HepG2 (cell line): ENCODE results near the gene PPP1R7. TPM values are rescaled to one million over a fixed set of nuclear protein-coding genes. Genes with fewer than 3 reads are reported as not detected.

Experiments
- ATF7-NPFF ChIP-seq: sonication (generic); formaldehyde crosslinking; IDR thresholded peaks from 2 replicates; pipeline ENCODE4 v1.8.1; 2023; ENCODE audit warnings: mild to moderate bottlenecking, low read depth, missing genetic modification reagents, moderate library complexity
- BRD4 ChIP-seq: sonication (generic); formaldehyde crosslinking; IDR thresholded peaks from 2 replicates; pipeline ENCODE4 v1.4.0; 2020; ENCODE audit warnings: missing genetic modification reagents
- KDM2A ChIP-seq: sonication (generic); formaldehyde crosslinking; IDR thresholded peaks from 2 replicates; pipeline ENCODE4 v1.4.0; 2020; ENCODE audit warnings: low read depth, missing genetic modification reagents, borderline replicate concordance
- MEF2D ChIP-seq: sonication (generic); formaldehyde crosslinking; IDR thresholded peaks from 2 replicates; pipeline ENCODE4 v1.5.1; 2020; ENCODE audit warnings: mild to moderate bottlenecking, missing genetic modification reagents
- MIER2 ChIP-seq: IDR thresholded peaks from 2 replicates; pipeline ENCODE4 v1.6.1; 2016; ENCODE audit warnings: missing biosample characterization, missing genetic modification reagents
- MXD4 ChIP-seq: IDR thresholded peaks from 2 replicates; pipeline ENCODE4 v1.6.1; 2016; ENCODE audit warnings: mild to moderate bottlenecking, missing biosample characterization, missing genetic modification reagents
- MYC ChIP-seq: sonication (generic); formaldehyde crosslinking; IDR thresholded peaks from 2 replicates; pipeline ENCODE4 v1.9.0; 2021; ENCODE audit warnings: missing genetic modification reagents, borderline replicate concordance
- RBM39 ChIP-seq: fragments of 200-400 bp; formaldehyde crosslinking; IDR thresholded peaks from one replicate; pipeline ENCODE4 v1.6.1; 2018; ENCODE audit warnings: antibody characterized with exemption, mild to moderate bottlenecking, low read depth, low read length; ENCODE audit not compliant: poor library complexity, severe bottlenecking
- RXRA ChIP-seq: sonication (generic); formaldehyde crosslinking; IDR thresholded peaks from 2 replicates; pipeline ENCODE4 v1.5.1; 2020; ENCODE audit warnings: missing genetic modification reagents
- SALL2 ChIP-seq: sonication (generic); formaldehyde crosslinking; IDR thresholded peaks from 2 replicates; pipeline ENCODE4 v1.8.1; 2023; ENCODE audit warnings: mild to moderate bottlenecking, missing genetic modification reagents, inconsistent platforms
- SMAD1 ChIP-seq: sonication (generic); formaldehyde crosslinking; IDR thresholded peaks from 2 replicates; pipeline ENCODE4 v1.4.0; 2020; ENCODE audit warnings: missing genetic modification reagents, low read depth, mild to moderate bottlenecking, borderline replicate concordance
- SMAD3 ChIP-seq: sonication (generic); formaldehyde crosslinking; IDR thresholded peaks from 2 replicates; pipeline ENCODE4 v1.4.0; 2020; ENCODE audit warnings: missing genetic modification reagents
- SMYD3 ChIP-seq: sonication (generic); formaldehyde crosslinking; IDR thresholded peaks from 2 replicates; pipeline ENCODE4 v1.8.1; 2023; ENCODE audit warnings: mild to moderate bottlenecking, missing genetic modification reagents
- TAF1 ChIP-seq: sonication (generic); formaldehyde crosslinking; IDR thresholded peaks from 2 replicates; pipeline ENCODE4 v1.4.0; 2020; ENCODE audit warnings: missing genetic modification reagents
- ZNF337 ChIP-seq: sonication (generic); formaldehyde crosslinking; IDR thresholded peaks from 2 replicates; pipeline ENCODE4 v1.5.1; 2020; ENCODE audit warnings: missing genetic modification reagents, low read depth, mild to moderate bottlenecking, borderline replicate concordance
- ZNF34 ChIP-seq: sonication (generic); formaldehyde crosslinking; IDR thresholded peaks from 2 replicates; pipeline ENCODE4 v1.4.0; 2020; ENCODE audit warnings: mild to moderate bottlenecking, missing genetic modification reagents, borderline replicate concordance
- ZNF451 ChIP-seq: sonication (generic); formaldehyde crosslinking; IDR thresholded peaks from 2 replicates; pipeline ENCODE4 v1.5.0; 2020; ENCODE audit warnings: mild to moderate bottlenecking, missing genetic modification reagents
- ZNF549 ChIP-seq: sonication (generic); formaldehyde crosslinking; IDR thresholded peaks from 2 replicates; pipeline ENCODE4 v1.5.0; 2020; ENCODE audit warnings: missing genetic modification reagents
- ZNF563 ChIP-seq: sonication (generic); formaldehyde crosslinking; IDR thresholded peaks from 2 replicates; pipeline ENCODE4 v1.8.0; 2022; ENCODE audit warnings: mild to moderate bottlenecking, moderate library complexity, missing genetic modification reagents
- ZNF607 ChIP-seq: sonication (generic); formaldehyde crosslinking; IDR thresholded peaks from 2 replicates; pipeline ENCODE4 v1.5.1; 2020; ENCODE audit warnings: missing genetic modification reagents, mild to moderate bottlenecking, borderline replicate concordance
- ZNF709 ChIP-seq: sonication (generic); formaldehyde crosslinking; IDR thresholded peaks from 2 replicates; pipeline ENCODE4 v1.5.0; 2020; ENCODE audit warnings: mild to moderate bottlenecking, missing genetic modification reagents
- ZNF749 ChIP-seq: sonication (generic); formaldehyde crosslinking; IDR thresholded peaks from 2 replicates; pipeline ENCODE4 v1.8.0; 2022; ENCODE audit warnings: mild to moderate bottlenecking, missing genetic modification reagents, moderate library complexity, borderline replicate concordance
- polyA plus RNA-seq, 8 experiments: library from polyadenylated mRNA; depleted of rRNA in 3 of 8; stranded (reverse) in 7 of 8; unstranded in 1 of 8; fragments of >200 nt; fragmentation: Illumina TruSeq in 4 of 8; extraction: Trizol in 4 of 8; gene quantifications; 2 replicates each; pipeline versions ENCODE4 v1.2.1 to v1.2.3, GENCODE V29; 2011 to 2016; ENCODE audit warnings: low read depth in 4 of 8, missing spikeins in 1 of 8, mixed read lengths in 1 of 8; ENCODE audit not compliant: insufficient read depth in 1 of 8
- total RNA-seq, 5 experiments: library from RNA; depleted of rRNA; stranded (reverse); fragments of >200 nt; fragmentation: Illumina TruSeq; extraction: Trizol; gene quantifications; 2 replicates each; pipeline ENCODE4 v1.2.3, GENCODE V29; 2016; ENCODE audit warnings: low read depth in 1 of 5
- TF ChIP-seq, protein P1 (sequence below): sonication (generic); formaldehyde crosslinking; IDR thresholded peaks from 2 replicates; pipeline ENCODE4 v1.8.1; 2023; ENCODE audit warnings: mild to moderate bottlenecking, inconsistent platforms, moderate library complexity, missing genetic modification reagents, borderline replicate concordance
- TF ChIP-seq, protein P2 (sequence below): sonication (generic); formaldehyde crosslinking; IDR thresholded peaks from 2 replicates; pipeline ENCODE4 v1.4.0; 2020; ENCODE audit warnings: missing genetic modification reagents
- TF ChIP-seq, protein P3 (sequence below): sonication (generic); formaldehyde crosslinking; IDR thresholded peaks from 2 replicates; pipeline ENCODE4 v1.8.0; 2022; ENCODE audit warnings: mild to moderate bottlenecking, missing genetic modification reagents; ENCODE audit not compliant: insufficient replicate concordance

PPP1R7 gene
- total and polyA plus RNA-seq, 2 of the 13 experiments (the other 11 are each of a cell fraction or from before 2014, with no cell fraction given): 33.3 to 67.9 TPM

DNA sequence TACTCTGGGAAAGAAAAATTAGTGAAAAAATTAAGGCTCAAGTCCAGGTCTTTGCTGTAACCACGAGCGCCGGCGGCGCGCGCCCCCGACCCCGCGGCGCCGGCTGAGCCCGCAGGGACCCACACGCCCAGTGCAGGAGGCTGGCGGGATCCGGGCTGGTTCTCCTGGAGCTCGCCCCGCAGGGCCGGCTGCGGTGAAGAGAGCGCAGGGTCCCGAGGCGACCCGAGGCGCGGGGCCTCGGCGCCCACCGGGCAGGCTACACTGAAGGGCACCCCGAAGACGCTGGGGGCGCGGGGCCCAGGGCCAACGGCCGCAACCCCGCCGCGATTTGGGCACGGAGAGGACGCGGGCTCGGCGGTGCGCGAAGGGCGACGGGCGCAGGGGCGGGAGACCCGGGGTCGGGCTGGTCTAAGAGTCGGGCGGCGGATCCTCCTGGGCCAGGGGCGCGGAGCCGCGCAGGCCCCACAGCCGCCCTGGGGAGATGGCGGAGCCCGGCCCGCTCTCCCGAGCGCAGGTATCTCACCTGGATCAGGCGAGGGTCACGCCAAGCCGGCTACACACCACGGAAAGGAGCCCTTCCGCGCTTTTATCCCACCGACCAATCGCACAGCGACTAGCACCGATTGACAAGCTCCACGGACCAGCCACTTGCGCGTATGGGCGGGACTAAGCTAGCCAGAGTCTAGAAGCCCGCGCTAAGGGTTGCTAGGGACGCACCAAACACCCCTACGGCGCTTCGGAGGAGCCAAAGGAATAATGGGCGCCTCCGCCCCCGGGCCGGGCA lies 1.2 kb upstream of the PPP1R7 start, which contains the start of gene PASK (continued):
- peak; percentile 94; the same call in 1 of the 2 replicates for TF ChIP-seq ZNF337 (CRISPR knock-in tag)
- TF ChIP-seq MIER2 (CRISPR knock-in tag): no peak
- TF ChIP-seq KDM2A (CRISPR knock-in tag): peak; percentile 58
- TF ChIP-seq ZNF549 (CRISPR knock-in tag): no peak
- no peak for TF ChIP-seq MEF2D (CRISPR knock-in tag)
- TF ChIP-seq ATF7-NPFF (CRISPR knock-in tag): peak; percentile 35; the same call in 1 of the 2 replicates
- peak; percentile 46; the same call in 1 of the 2 replicates for TF ChIP-seq MYC (CRISPR knock-in tag)
- TF ChIP-seq, protein P1, sequence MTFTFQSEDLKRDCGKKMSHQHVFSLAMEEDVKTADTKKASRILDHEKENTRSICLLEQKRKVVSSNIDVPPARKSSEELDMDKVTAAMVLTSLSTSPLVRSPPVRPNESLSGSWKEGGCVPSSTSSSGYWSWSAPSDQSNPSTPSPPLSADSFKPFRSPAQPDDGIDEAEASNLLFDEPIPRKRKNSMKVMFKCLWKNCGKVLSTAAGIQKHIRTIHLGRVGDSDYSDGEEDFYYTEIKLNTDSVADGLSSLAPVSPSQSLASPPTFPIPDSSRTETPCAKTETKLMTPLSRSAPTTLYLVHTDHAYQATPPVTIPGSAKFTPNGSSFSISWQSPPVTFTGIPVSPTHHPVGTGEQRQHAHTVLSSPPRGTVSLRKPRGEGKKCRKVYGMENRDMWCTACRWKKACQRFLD (CRISPR knock-in tag): 0 out of 2 replicates have a peak, but pooled peaks have one; percentile 64
- peak; percentile 14; the same call in 1 of the 2 replicates for TF ChIP-seq ZNF34 (CRISPR knock-in tag)
- peak; percentile 11 for TF ChIP-seq RBM39
- TF ChIP-seq ZNF607 (CRISPR knock-in tag): peak; percentile 42
- TF ChIP-seq ZNF709 (CRISPR knock-in tag): peak; percentile 68
- TF ChIP-seq SMYD3 (CRISPR knock-in tag): peak; percentile 65; the same call in 1 of the 2 replicates
- TF ChIP-seq TAF1 (CRISPR knock-in tag): 0 out of 2 replicates have a peak, but pooled peaks have one; percentile 9
- TF ChIP-seq BRD4: peak; percentile 36; the same call in 1 of the 2 replicates
- TF ChIP-seq, protein P2, sequence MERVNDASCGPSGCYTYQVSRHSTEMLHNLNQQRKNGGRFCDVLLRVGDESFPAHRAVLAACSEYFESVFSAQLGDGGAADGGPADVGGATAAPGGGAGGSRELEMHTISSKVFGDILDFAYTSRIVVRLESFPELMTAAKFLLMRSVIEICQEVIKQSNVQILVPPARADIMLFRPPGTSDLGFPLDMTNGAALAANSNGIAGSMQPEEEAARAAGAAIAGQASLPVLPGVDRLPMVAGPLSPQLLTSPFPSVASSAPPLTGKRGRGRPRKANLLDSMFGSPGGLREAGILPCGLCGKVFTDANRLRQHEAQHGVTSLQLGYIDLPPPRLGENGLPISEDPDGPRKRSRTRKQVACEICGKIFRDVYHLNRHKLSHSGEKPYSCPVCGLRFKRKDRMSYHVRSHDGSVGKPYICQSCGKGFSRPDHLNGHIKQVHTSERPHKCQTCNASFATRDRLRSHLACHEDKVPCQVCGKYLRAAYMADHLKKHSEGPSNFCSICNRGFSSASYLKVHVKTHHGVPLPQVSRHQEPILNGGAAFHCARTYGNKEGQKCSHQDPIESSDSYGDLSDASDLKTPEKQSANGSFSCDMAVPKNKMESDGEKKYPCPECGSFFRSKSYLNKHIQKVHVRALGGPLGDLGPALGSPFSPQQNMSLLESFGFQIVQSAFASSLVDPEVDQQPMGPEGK: 0 out of 2 replicates have a peak, but pooled peaks have one; percentile 9
- peak; percentile 52; the same call in 1 of the 2 replicates for TF ChIP-seq ZNF451 (CRISPR knock-in tag)
- 0 out of 2 replicates have a peak, but pooled peaks have one; percentile 43 for TF ChIP-seq SMAD1 (CRISPR knock-in tag)
- TF ChIP-seq SALL2: peak; percentile 83
- TF ChIP-seq ZNF749 (CRISPR knock-in tag): peak; percentile 87
- peak; percentile 48; the same call in 1 of the 2 replicates for TF ChIP-seq MXD4
- TF ChIP-seq ZNF563 (CRISPR knock-in tag): peak; percentile 58; the same call in 1 of the 2 replicates
- 0 out of 2 replicates have a peak, but pooled peaks have one; percentile 37 for TF ChIP-seq SMAD3
- TF ChIP-seq, protein P3, sequence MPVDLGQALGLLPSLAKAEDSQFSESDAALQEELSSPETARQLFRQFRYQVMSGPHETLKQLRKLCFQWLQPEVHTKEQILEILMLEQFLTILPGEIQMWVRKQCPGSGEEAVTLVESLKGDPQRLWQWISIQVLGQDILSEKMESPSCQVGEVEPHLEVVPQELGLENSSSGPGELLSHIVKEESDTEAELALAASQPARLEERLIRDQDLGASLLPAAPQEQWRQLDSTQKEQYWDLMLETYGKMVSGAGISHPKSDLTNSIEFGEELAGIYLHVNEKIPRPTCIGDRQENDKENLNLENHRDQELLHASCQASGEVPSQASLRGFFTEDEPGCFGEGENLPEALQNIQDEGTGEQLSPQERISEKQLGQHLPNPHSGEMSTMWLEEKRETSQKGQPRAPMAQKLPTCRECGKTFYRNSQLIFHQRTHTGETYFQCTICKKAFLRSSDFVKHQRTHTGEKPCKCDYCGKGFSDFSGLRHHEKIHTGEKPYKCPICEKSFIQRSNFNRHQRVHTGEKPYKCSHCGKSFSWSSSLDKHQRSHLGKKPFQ (CRISPR knock-in tag): peak; percentile 74
- TF ChIP-seq RXRA: peak; percentile 14; the same call in 1 of the 2 replicates
